ENCODE data around the gene AUTS2. TPM values are rescaled to one million over a fixed set of nuclear protein-coding genes. Genes with fewer than 3 reads are reported as not detected.

AUTS2 gene
- total and polyA plus RNA-seq, 9 of the 15 experiments (the other 6 are each of a cell fraction or from before 2014, with no cell fraction given): 0.58 TPM; not detected in 8

DNA sequence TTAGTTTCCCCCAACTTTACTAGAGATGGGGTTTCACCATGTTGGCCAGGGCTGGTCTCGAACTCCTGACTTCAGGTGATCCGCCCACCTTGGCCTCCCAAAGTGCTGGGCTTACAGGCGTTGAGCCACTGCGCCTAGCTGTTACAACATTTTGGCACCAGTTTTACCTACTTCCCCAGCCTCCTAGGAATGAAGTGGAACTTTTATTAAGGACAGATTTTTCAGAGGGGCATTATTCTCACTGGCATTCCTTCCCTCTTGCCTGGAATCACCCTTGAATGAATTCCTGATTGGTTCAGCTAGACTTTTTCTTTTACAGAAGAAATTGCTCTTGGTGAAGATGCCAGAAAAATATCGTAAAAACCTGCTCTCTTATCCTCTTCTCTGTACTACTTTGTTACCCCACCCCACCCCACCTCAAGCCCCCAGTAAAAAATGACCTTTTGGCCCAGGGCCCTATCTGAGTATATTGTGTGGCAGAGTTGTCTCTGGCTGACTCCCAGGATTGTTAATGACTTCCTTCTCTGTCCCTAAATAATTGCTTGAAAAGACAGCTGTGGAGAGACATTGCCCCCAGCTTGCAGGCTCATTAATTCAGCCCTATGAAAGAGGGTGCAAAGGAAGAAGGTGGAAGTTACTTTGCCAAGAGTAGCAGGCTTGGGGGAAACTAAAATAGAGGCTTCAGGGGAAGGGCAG lies 189.6 kb downstream of the AUTS2 start (continued):
- TF ChIP-seq, protein P1, sequence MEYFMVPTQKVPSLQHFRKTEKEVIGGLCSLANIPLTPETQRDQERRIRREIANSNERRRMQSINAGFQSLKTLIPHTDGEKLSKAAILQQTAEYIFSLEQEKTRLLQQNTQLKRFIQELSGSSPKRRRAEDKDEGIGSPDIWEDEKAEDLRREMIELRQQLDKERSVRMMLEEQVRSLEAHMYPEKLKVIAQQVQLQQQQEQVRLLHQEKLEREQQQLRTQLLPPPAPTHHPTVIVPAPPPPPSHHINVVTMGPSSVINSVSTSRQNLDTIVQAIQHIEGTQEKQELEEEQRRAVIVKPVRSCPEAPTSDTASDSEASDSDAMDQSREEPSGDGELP (CRISPR knock-in tag; IDR thresholded peaks at IDR 0.05; ENCODE audit: borderline replicate concordance): no peak
- TF ChIP-seq KDM2B (CRISPR knock-in tag; IDR thresholded peaks at IDR 0.05): no peak
- TF ChIP-seq L3MBTL2 (IDR thresholded peaks at IDR 0.05): no peak
- no peak for TF ChIP-seq ZNF12 (CRISPR knock-in tag; IDR thresholded peaks at IDR 0.05)
- no peak for TF ChIP-seq CEBPB (tag; IDR thresholded peaks at IDR 0.05)
- TF ChIP-seq DPF2 (IDR thresholded peaks at IDR 0.05): no peak
- no peak for TF ChIP-seq PTRF (tag; IDR thresholded peaks at IDR 0.05)
- no peak for TF ChIP-seq FOXJ2 (tag; IDR thresholded peaks at IDR 0.05)

DNA sequence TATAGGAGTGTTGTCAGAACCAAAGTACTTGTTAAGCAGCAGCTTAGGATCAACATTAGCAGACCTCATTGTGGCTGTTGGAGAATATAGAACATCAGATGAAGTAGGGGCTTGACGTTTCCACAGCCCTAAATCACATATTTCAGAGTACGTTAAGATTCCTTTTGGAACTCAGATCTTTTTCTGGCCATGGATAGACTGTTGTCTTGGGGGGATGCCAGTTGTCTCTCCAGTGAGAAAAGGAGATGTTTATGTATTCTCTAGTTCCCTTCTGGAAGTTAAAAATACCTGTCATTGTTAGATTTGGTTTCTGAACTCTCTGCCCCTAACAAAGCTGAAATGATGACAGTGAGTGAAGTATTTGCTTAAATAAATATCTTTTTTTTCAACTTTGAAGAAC lies 191.3 kb downstream of the AUTS2 start:
- no TSS peak for BruUV-seq (replicated peaks)

More for the DNA sequence above, 191.3 kb downstream of the AUTS2 start:
- DNase-seq (ENCODE audit: extremely low read depth in 1 of 4, low spot score in 3 of 4) (no peak), ATAC-seq (no peak), FAIRE-seq (no peak)
- H3K9me3 ChIP-seq (replicated peaks; ENCODE audit: control insufficient read depth, insufficient read depth, low read depth, low read length): no peaks in the 10 kb centered on the region
- ChIA-PET CTCF (ENCODE audit: low intra/inter-chr PET ratio) (no interaction called here), POLR2A (no interaction called here)
- no peaks in the 10 kb centered on the region for H4K20me1 ChIP-seq (replicated peaks; ENCODE audit: control insufficient read depth, insufficient read depth, low read length)
- no peak overlapping the region for H3K4me2 ChIP-seq (ENCODE audit: insufficient read depth, low read length)
- in situ Hi-C loops (cut with MboI) (no loop called here), intact Hi-C loops (cut with micrococcal nuclease) (no loop called here)
- no peaks in the 10 kb centered on the region for H3K4me1 ChIP-seq (replicated peaks in 1 of 2; ENCODE audit: control insufficient read depth in 2 of 2, insufficient read depth in 2 of 2, low read length in 2 of 2)
- no peak overlapping the region for H3K9ac ChIP-seq (ENCODE audit: insufficient read depth in 1 of 2, low read depth in 2 of 2, low read length in 2 of 2)
- 0% methylated on average over 2 of the region's 2 CpGs for WGBS (ENCODE audit: insufficient coverage, low coverage, missing lambda C conversion rate)
- no peaks in the 10 kb centered on the region for H3K36me3 ChIP-seq (ENCODE audit: control insufficient read depth, insufficient read depth, low read length)
- no peak overlapping the region for H3K4me3 ChIP-seq
- no peaks in the 10 kb centered on the region for H3K27me3 ChIP-seq (ENCODE audit: control insufficient read depth in 2 of 2, insufficient read depth in 2 of 2, low read length in 2 of 2)
- no peak for TF ChIP-seq ZNF766 (CRISPR knock-in tag; conservative IDR thresholded peaks at IDR 0.05)
- TF ChIP-seq, protein P2, sequence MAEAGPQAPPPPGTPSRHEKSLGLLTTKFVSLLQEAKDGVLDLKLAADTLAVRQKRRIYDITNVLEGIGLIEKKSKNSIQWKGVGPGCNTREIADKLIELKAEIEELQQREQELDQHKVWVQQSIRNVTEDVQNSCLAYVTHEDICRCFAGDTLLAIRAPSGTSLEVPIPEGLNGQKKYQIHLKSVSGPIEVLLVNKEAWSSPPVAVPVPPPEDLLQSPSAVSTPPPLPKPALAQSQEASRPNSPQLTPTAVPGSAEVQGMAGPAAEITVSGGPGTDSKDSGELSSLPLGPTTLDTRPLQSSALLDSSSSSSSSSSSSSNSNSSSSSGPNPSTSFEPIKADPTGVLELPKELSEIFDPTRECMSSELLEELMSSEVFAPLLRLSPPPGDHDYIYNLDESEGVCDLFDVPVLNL (CRISPR knock-in tag; IDR thresholded peaks at IDR 0.05; ENCODE audit: low read depth): no peak
- TF ChIP-seq, protein P3, sequence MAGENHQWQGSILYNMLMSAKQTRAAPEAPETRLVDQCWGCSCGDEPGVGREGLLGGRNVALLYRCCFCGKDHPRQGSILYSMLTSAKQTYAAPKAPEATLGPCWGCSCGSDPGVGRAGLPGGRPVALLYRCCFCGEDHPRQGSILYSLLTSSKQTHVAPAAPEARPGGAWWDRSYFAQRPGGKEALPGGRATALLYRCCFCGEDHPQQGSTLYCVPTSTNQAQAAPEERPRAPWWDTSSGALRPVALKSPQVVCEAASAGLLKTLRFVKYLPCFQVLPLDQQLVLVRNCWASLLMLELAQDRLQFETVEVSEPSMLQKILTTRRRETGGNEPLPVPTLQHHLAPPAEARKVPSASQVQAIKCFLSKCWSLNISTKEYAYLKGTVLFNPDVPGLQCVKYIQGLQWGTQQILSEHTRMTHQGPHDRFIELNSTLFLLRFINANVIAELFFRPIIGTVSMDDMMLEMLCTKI (IDR thresholded peaks at IDR 0.05; ENCODE audit: partially characterized antibody): no peak
- no peak for TF ChIP-seq ZNF561 (CRISPR knock-in tag; conservative IDR thresholded peaks at IDR 0.05)
- no peaks in the 10 kb centered on the region for H3K79me2 ChIP-seq (ENCODE audit: control insufficient read depth, insufficient read depth, low read length)
- H3K9me1 ChIP-seq (ENCODE audit: control insufficient read depth, insufficient read depth, low read length): no peaks in the 10 kb centered on the region
- no peak overlapping the region for H2AFZ ChIP-seq (ENCODE audit: low read depth, low read length)
- no peak overlapping the region for H3K27ac ChIP-seq (ENCODE audit: extremely low read depth, low read depth, low read length)
